WERI-Rb-1 (cell line): ENCODE measurements around the gene TKT.
"Not testable (repeated sequence)": the region's sequence is repeated elsewhere in the genome, so short reads cannot be mapped to it uniquely, and the experiment has no call there.

ENCODE experiments used
- DNase-seq: peaks from one replicate; pipeline ENCODE4 v3.0.0-alpha.2; 2020
- H3K27ac ChIP-seq: fragments of 250-450 bp; sonication (Bioruptor Pico); 2 replicates; pipeline ENCODE4 v1.5.1; 2020; ENCODE audit warnings: mild to moderate bottlenecking, moderate library complexity
- H3K27me3 ChIP-seq: fragments of 250-450 bp; sonication (Bioruptor Pico); 2 replicates; pipeline ENCODE4 v1.5.1; 2021; ENCODE audit warnings: mild to moderate bottlenecking, low read depth, moderate library complexity; ENCODE audit not compliant: insufficient read depth, severe bottlenecking
- H3K36me3 ChIP-seq: fragments of 250-450 bp; sonication (Bioruptor Pico); 2 replicates; pipeline ENCODE4 v1.5.1; 2020; ENCODE audit warnings: mild to moderate bottlenecking, moderate library complexity
- H3K4me3 ChIP-seq: 2 replicates; pipeline ENCODE4 v1.5.1; 2011; ENCODE audit warnings: low read depth, mild to moderate bottlenecking, control low read depth, low read length
- H3K9me3 ChIP-seq: fragments of 250-450 bp; sonication (Bioruptor Pico); 2 replicates; pipeline ENCODE4 v1.5.1; 2021; ENCODE audit warnings: mild to moderate bottlenecking, moderate library complexity; ENCODE audit not compliant: severe bottlenecking
- CTCF ChIP-seq: IDR thresholded peaks from 2 replicates; pipeline ENCODE4 v1.5.1; 2011; ENCODE audit warnings: low read depth, mild to moderate bottlenecking, control low read depth, inconsistent platforms, low read length

Gene TKT

GRCh38 chr3:53253707-53254508 lies 1.9 kb downstream of the TKT start:
- H3K27me3 ChIP-seq, result no peaks in the 10 kb centered on the region
- TF ChIP-seq CTCF, result no peak

GRCh38 chr3:53252947-53253322 lies 2.9 kb downstream of the TKT start:
- H3K9me3 ChIP-seq, H3K27ac ChIP-seq, H3K27me3 ChIP-seq, DNase-seq, H3K4me3 ChIP-seq: not testable (repeated sequence)
- peaks cover 38% of the 10 kb centered on the region for H3K36me3 ChIP-seq

More at GRCh38 chr3:53253707-53254508, 1.9 kb downstream of the TKT start:
- peak; percentile 30 for DNase-seq
- Histone ChIP-seq H3K9me3 (peaks cover 3% of the 10 kb centered on the region), H3K36me3 (peaks cover 38% of the 10 kb centered on the region), H3K27ac (peak overlapping the region; percentile 89), H3K4me3 (peak overlapping the region; percentile 72)

GRCh38 chr3:53252096-53252946 lies 3.5 kb downstream of the TKT start:
- no peak for TF ChIP-seq CTCF
- Histone ChIP-seq H3K27me3 (no peaks in the 10 kb centered on the region), H3K27ac (no peak overlapping the region), H3K36me3 (peaks cover 38% of the 10 kb centered on the region), H3K4me3 (no peak overlapping the region), H3K9me3 (peaks cover 3% of the 10 kb centered on the region)
- DNase-seq, result no peak

- Histone ChIP-seq H3K4me3 (no peak overlapping the region), H3K36me3 (peaks cover 43% of the 10 kb centered on the region), H3K9me3 (peaks cover 3% of the 10 kb centered on the region), H3K27ac (no peak overlapping the region), H3K27me3 (no peaks in the 10 kb centered on the region)
- TF ChIP-seq CTCF, result no peak
- DNase-seq, result no peak
Measured at GRCh38 chr3:53250881-53251605, 4.8 kb downstream of the TKT start.

- TF ChIP-seq CTCF, result no peak
- Histone ChIP-seq H3K9me3 (peaks cover 4% of the 10 kb centered on the region), H3K27ac (no peak overlapping the region), H3K4me3 (no peak overlapping the region), H3K27me3 (no peaks in the 10 kb centered on the region), H3K36me3 (peaks cover 47% of the 10 kb centered on the region)
- DNase-seq, result no peak
Measured at GRCh38 chr3:53250453-53250852, 5.4 kb downstream of the TKT start.

- Histone ChIP-seq H3K27ac (no peak overlapping the region), H3K4me3 (no peak overlapping the region), H3K9me3 (peaks cover 2% of the 10 kb centered on the region), H3K36me3 (peaks cover 28% of the 10 kb centered on the region), H3K27me3 (no peaks in the 10 kb centered on the region)
- no peak for TF ChIP-seq CTCF
- DNase-seq, result no peak
Measured at GRCh38 chr3:53248161-53248560, 7.7 kb downstream of the TKT start.
